GM21717 (cell line): Measurements from ENCODE around the gene BBS10.
"Not testable (repeated sequence)": the region's sequence is repeated elsewhere in the genome, so short reads cannot be mapped to it uniquely, and the experiment has no call there.

Experiments
- ATAC-seq: cut with Tn5 transposase; IDR thresholded peaks from one replicate; pipeline ENCODE4 v1.9.1; 2021; ENCODE audit warnings: mild to moderate bottlenecking, moderate library complexity; ENCODE audit not compliant: unreplicated experiment

The BBS10 gene

DNA sequence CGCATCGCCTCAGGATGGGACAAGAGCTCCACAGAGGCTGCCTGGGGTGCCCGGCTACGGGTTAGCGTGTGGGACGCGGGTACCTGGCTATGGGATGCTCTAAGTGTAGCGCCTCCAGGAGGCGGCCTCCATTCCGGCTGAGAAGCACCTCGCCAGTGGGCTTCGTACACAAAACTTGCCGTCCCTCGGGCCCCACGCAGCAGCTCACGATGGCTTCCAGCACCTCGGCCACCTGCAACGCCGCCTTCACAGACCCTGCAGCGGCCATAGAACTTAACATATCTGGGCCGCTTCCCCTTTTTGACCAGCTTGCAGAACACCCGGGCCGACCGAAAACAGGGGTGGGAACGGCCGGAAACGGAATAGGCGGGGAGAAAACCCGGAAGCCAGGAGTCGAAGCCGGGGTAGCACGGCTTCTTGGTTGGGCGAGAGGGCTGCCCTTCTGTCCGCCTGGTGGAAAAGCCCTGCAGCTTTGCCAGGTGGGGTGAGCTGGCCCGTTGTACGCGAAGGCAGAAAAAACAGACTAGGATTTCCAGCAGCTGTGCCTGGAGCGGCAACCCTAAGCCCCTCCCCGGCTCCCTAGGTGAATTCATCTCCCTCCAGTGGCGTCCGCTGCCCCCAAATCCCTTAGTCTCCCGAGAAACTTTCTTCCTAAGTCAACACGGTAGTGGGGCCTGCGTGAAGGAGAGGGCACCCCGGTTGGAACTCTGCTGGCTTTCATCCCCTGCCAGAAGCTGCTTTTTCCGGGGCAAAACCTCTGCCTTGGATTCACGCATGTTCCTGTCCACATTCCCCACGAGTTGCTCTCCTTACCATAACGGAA, at the start of gene BBS10:
Gene BBS10 (minus strand): TSS at position 337 of the 823 bp plus-strand sequence. CDS start 57 bp downstream, at position 280.
- ATAC-seq = peak; percentile 98

DNA sequence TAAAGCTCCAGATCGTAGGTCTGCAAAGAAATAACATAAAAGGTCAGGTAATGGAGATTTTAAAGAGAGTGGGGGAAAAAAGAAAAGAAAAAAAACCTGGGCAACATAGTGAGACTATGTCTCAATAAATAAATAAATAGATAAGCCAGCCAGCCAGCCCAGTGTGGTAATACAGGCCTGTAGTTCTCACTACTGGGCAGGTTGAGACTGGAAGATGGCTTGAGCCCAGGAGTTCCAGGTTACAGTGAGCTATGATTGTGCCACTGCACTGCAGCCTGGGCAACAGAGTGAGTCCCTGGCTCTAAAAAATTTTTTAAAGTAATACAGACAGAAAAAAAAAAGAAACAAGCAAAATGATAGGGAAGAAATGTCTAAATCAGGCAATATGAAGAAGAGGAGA, 43.2 kb upstream of the BBS10 start:
- no peak for ATAC-seq

DNA sequence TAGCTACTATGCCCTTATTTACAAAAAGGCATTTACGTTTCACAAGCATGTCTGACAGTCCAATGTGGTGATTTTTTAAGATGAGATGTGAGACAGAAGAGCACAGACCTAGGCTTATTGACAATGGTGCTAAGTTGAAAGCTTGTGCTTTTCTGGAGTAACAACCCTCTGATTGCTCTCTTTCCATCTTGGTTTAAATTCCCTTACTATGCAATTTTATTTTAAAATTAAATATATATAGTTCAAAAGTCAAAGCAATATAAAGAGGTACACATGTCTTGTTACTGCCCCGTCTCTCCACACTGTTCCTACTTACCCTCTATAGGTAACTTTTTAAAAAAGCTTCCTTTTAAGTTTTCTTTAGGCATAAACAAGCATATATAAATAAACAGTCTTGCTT, 39.4 kb upstream of the BBS10 start:
- no peak for ATAC-seq

DNA sequence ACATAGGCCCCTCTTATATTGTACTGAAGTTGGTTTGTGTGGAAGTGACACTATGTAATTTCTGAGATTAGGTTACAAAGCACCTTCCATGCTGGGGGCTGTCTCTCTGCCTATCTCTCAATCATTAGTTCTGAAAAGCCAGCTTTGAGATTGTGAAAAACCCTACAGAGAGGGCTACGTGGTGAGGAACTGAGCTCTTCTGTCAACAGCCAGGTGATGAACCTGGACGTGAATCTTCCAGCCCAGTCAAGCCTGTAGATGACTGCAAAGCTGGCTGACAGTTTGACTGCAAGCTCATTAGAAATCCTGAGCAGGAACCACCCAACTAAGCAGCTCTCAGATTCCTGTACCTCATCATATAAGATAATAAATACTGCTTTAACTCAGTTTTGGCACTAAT, 36.3 kb upstream of the BBS10 start:
- no peak for ATAC-seq

DNA sequence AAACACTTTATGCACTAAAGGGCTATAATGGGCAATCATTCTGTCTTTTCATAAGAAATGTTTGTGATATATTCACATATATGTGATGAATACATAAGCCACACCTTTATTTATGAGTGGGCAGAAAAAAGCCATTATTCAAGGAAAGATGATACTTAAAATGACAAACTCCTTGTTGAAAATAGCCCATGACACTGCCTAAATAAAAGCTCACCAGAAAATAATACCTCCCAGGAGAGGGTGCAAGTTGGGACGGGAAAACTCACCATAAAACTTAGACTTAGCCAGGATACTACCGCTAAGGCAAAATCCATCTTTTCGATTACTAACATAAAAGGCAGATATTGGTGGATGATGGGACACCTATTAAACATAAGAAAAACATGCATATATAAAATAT, 35.8 kb upstream of the BBS10 start:
- ATAC-seq = no peak

DNA sequence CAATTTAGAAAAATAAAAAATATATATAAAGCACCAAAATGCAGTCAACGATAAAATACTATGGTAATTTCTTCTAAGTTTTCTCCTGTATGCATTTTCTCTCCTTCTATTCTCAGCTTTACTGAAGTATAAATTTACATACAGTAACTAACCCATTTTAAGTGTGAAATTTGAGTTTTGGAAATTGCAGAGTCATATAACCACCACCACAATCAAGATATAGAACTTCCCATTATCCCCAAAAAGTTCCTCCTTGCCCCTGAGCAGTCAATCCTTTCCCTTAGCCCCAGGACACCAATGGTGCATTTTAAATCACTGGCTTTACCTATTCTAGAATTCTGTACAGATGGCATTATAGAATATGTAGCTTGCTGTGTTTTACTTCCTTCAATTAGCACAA, 31.0 kb upstream of the BBS10 start:
- ATAC-seq = no peak

DNA sequence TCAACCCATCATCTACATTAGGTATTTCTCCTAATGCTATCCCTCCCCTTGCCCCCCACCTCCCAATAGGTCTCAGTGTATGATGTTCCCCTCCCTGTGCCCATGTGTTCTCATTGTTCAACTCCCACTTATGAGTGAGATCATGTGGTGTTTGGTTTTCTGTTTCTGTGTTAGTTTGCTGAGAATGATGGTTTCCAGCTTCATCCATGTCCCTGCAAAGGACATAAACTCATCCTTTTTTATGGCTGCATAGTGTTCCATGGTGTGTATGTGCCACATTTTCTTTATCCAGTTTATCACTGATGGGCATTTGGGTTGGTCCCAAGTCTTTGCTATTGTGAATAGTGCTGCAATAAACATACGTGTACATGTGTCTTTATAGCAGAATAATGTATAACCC, 28.7 kb upstream of the BBS10 start:
- not testable (repeated sequence) for ATAC-seq

DNA sequence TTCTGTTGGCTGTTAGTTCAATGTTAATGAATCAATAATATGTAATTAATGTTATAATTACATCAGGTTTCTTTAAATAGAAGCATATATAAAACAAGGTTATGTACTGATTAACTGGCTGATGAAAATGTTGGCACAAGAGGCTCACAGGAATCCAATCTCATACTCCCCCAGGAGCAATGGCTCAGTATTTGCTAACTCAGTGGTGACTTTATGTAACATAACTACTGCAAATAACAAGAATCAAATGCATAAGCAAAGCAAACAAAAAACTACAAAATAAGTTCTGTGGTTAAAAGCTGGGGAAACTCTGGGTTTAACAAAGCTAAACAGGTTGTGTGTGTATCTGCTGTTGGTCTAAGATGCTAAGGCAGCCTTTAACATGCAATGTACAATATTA, 27.7 kb upstream of the BBS10 start:
- no peak for ATAC-seq

DNA sequence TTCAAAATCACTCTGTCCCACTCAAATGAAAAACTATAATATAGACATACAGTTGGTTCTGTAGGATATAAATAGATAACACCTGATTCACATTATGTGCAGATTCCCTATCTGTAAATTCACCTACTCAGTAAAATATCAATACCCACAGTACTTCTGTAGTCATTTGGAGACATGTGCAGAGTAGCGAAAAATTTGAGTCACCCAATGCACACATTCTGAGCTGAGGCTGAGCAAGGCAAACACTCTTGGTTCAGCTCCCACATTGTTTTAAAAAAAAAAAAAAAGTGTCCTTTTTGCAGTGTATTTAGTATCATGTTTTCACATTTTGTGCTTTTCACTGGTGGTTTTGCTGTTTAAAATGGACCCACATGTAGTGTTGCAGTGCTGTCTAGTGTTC, 27.3 kb upstream of the BBS10 start:
- no peak for ATAC-seq

DNA sequence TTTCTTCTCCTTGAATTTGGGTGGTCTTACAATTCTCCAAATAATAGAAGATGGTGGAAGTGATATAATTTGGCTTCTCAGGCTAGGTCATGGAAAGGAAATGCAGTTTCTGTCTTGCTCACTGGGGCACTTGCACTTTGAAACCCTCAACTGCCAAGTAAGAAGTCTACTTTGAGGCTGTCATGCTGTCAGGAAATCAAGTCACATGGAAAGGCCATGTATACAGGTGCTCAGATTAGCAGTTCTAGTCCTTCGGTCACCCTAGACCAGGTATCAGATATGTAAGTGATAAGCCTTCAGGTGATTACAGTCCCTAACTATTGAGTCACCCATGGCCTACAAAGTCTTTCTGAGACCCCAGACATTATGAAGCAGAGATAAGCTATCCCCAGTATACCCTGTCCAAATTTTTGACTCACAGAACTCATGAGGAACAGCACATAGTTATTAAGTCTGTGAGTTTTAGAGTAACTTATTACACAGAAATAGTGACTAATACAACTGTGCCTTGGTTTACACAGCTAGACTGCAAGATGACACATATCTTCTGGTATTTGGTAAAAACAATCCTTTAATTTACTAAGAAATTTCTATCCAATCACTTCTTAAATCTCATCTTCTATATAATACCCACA, 26.3 kb upstream of the BBS10 start:
- ATAC-seq = no peak

DNA sequence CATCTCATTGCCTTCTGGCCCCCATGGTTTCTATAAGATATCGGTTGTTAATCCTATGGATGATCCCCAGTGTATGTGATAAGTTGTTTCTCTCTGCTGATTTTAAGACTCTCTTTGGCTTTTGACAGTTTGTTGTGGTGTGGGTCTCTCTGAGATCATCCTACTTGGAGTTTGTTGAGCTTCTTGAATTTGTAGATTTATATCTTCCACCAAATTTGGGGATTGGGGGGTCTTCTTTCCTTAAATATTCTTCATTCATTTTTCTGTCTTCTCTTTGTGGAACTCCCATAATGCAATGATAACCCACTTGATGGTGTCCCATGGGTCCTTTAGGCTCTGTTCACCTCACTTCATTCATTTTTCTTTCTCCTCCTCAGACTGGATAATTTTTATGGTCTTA, 20.0 kb upstream of the BBS10 start:
- no peak for ATAC-seq

DNA sequence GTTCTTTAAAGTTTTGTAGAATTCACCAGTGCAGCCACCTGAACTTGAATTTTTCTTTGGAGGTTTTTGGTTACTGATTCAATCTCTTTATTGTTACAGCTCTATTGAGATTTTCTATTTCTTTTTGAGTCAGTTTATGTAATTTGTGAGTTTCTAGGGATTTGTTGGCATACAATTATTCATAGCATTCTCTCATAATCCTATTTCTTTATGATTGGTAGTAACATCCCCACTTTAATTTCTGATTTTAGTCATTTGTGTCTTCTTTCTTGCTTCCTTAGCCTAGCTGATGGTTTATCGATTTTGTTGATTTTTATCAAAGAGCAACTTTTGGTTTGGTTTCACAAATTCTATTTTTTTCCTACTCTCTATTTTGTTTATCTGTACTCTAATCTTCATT, 17.9 kb upstream of the BBS10 start:
- ATAC-seq = no peak

DNA sequence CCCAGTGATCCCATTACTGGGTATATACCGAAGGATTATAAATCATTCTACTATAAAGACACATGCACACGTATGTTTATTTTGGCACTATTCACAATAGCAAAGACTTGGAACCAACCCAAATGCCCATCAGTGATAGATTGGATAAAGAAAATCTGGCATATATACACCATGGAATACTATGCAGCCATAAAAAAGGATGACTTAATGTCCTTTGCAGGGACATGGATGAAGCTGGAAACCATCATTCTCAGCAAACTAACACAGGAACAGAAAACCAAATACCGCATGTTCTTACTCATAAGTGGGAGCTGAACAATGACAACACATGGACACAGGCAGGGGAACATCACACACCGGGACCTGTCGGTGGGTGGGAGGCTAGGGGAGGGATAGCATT, 15.9 kb upstream of the BBS10 start:
- ATAC-seq = not testable (repeated sequence)

DNA sequence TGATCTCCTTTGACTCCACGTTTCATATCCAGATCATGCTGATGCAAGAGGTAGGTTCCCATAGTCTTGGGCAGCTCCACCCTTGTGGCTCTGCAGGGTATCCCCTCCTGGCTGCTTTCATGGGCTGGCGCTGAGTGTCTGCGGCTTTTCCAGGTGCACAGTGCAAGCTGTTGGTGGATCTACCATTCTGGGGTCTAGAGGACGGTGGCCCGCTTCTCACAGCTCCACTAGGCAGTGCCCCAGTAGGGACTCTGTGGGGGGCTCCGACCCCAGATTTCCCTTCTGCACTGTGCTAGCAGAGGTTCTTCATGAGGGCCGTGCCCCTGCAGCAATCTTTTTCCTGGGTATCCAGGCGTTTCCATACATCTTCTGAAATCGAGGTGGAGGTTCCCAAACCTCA, 12.1 kb upstream of the BBS10 start:
- no peak for ATAC-seq

DNA sequence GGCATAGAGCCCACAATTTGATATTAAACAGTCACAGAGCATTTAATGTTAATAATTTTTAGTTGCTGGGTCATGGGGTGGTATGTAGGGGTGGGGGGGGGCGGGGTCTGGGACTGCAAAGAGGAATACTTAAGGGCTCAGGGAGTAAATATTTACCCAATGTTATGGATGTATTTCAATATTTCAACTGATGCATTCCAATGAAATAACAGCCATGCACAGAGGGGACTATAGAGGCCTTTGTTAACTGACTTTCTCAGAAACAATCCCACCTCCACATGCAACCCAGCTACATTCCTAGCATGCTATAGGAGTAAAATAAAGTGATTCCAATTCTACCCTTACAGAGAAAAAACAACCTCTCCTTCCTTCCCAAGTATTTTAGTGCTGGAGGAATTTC, 7.9 kb upstream of the BBS10 start:
- ATAC-seq = no peak

DNA sequence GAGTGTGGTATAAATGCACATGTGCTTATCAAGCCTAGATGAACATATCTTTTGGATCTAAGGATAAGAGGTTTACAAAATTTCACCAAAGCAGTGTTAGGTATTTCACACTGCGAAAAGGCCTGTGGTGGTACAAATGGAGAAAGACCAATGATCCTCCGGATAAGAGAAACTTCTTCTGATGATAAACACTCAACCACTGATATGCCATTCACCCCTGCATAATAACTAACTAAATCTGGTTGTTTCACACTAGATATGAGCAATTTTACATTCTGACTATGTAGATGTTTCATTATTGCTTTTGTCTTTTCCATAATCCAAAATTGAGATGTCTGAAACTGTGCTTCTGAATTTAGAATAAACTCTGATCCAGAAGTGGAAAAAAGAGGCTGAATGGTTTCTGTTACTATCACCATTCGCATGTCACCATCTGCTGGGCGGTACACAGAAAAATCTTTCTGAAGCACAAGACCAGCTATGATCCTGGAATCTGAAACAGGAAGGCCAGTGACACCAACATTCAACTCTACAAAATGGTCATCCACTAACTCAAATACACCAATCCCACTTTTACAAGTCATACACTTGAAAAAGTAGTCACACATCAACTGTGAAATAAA, 1.3 kb downstream of the BBS10 start:
- ATAC-seq = peak; percentile 26

DNA sequence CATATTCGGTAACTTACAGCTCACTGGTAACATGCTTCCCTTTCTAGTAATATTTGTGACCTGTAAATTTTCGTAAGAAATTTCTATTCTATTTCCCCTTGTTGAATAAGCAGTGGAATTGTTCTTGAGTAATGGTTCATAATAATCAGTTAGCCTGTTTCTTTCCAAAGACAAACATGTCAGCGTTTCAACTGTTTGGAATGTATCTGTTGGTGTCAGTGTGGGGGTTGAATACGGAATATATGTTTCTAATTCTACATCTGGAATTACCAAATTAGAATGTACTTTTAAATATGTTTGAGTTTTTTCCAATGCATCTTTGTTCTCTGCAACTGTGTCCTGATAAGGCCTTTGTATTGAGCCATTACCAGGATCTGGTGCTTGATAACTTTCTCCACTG, 2.0 kb downstream of the BBS10 start:
- no peak for ATAC-seq

DNA sequence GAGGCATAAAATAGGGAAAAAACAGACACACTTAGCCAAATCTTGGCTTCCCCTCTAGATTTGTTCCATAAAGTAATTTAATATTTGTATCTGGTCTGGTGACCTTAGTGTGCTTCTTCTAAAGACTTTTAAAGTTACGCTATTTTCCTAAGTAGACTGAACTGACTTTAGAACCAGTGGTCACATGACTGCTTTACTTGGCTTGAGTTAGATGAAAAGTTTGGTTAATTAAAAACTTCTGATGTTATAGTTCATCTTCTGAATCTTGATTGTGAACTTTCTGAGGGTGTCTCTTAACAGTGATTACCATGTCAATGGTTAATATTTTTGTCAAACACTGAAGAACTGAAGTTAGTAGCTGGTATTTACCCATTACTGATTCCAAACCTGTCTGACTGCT, 2.6 kb downstream of the BBS10 start:
- no peak for ATAC-seq

DNA sequence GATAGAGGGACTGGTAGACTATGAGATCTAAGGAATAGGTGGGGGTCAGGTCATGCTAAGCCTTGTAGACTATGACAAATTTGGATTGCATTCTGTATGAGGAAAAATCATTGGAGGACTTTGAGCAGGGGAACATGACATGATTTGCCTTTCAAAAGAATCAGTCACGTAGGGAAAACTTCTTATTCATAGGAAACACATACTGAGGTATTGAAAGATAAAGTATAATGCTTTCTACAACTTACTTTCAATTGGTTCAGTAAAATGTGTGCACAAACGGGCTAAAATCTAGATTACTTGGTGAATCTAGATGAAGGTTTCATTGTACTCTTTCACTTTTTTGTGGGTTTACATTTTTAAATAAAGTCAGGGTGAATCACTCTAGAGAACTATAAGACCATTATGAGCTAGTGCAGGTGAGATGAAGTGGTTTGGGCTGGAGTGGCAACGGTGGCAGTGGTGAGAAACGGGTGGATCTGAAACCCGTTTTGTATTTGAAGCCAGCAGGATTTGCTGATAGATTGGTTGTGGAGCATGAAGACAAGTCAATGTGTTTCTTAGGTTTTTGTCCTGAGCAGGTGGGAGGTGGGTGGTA, 6.7 kb downstream of the BBS10 start:
- ATAC-seq = no peak

DNA sequence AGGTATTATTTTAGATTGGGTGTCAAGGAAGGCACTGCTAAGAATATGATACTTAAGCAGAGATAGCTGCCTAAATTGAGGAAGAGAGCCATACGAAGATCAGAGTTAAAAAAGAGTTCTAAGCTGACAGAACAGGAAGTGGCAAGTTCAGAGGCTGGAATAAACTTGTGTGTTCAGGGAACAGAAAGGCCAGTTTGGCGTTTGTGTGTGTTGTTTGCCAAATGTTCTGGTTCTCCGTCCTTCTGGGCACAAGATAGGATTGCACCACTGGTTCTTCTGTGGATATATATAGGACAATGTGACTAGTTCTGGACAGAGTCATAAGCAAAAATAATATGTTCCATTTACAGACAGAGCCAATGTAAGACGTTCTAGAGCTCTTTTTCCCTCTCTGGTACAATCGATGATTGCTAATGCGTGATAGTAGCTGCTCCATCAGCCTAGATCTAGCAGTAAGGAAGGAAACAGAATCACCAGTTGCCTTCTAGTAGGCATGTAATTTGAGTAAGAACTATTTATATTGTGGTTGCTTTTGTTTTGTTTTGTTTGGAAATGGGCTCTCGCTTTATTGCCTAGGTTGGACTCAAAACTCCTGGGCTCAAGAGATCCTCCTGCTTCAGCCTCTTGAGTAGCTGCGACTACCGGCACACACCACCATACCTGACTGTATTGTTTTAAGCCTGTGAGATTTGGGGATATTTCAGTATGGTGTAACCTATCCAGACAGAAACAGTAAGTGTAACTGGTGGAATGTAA, 7.4 kb downstream of the BBS10 start:
- no peak for ATAC-seq

DNA sequence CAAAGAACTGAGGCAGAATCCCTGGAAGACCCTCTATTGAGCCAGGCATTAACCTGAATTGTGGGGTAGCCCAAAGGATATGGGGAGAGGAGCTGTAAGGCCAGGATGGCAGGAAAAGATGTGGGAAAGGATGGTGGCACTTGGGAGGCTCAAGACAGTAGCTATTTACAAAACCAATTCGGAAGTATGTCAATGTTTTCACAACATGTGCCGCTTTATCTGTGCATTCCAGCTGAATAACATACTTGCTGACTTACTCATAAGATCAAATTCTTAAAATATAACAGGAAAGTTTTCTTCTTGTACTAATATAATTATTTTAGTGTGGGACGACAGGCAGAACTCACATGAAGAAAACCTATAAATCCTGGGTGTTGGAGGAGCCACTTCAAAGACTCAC, 10.6 kb downstream of the BBS10 start:
- no peak for ATAC-seq
